ENCODE measurements around the gene NXPH2. TPM values are rescaled to one million over a fixed set of nuclear protein-coding genes. Genes with fewer than 3 reads are reported as not detected.

Gene NXPH2
- total and polyA plus RNA-seq, 2 of the 13 experiments (the other 11 are each of a cell fraction or from before 2014, with no cell fraction given), result not detected

DNA sequence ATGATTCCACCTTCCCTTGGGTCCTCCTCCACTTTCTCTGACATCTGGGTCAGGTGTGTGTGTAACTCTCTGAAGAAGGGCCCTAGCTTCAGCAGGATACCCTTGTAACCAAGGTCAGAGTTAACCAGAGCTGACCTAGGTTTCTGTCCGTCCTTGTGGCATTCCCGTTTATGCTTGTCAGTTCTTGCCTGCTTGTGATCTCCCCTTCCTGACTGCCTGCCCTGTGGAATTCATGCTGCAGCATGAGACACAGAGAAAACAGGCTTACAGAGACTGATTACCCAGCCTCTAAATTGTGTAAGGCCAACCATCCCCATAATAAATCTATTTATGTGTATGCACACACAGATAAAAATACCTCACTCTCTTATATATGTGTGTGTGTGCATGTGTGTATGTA, 22.8 kb downstream of the NXPH2 start:
- WGBS (ENCODE audit: low lambda C conversion rate), result 11% methylated on average over 2 of the region's 2 CpGs
- Histone ChIP-seq H4K20me1 (ENCODE audit: insufficient read depth, low read length) (no peaks in the 10 kb centered on the region), H3K27me3 (ENCODE audit: control insufficient read depth in 1 of 2, insufficient read depth in 2 of 2, low read length in 2 of 2) (no peaks in the 10 kb centered on the region), H3K4me2 (ENCODE audit: low read depth, low read length) (no peak overlapping the region), H3K27ac (ENCODE audit: extremely low read length, insufficient read depth, low read length) (no peak overlapping the region), H3K4me1 (ENCODE audit: insufficient read depth, low read length) (peaks cover 5% of the 10 kb centered on the region; the same call in 1 of the 2 replicates), H2AFZ (ENCODE audit: low read length) (no peak overlapping the region), H3K36me3 (replicated peaks in 1 of 2; ENCODE audit: control insufficient read depth in 1 of 2, insufficient read depth in 2 of 2, low read length in 2 of 2) (no peaks in the 10 kb centered on the region; a peak in 1 of 5 replicates), H3K9ac (ENCODE audit: insufficient read depth, low read depth, low read length) (no peak overlapping the region), H3K79me2 (ENCODE audit: insufficient read depth, low read length) (no peaks in the 10 kb centered on the region), H3K9me3 (ENCODE audit: low read length) (no peaks in the 10 kb centered on the region), H3K4me3 (replicated peaks in 1 of 3; ENCODE audit: insufficient read depth in 1 of 3, low read depth in 2 of 3, low read length in 3 of 3) (no peak overlapping the region)
- BruUV-seq (replicated peaks), result no TSS peak
- intact Hi-C loops (cut with micrococcal nuclease; ENCODE audit: unreplicated experiment) (no loop called here), in situ Hi-C loops (cut with HindIII; ENCODE audit: extremely low pct_ligation_motif_present, low pct_unique_long_range_greater_than_20kb) (no loop called here)
- POLR2A ChIA-PET, result no interaction called here
- no peak for DNase-seq (ENCODE audit: low spot score)
- no peak for ATAC-seq
- TF ChIP-seq TOE1 (CRISPR knock-in tag; IDR thresholded peaks at IDR 0.05) (no peak), AGO1 (IDR thresholded peaks at IDR 0.05; ENCODE audit: low read depth, low read length, poor library complexity, severe bottlenecking) (no peak), HDAC2 (CRISPR knock-in tag; IDR thresholded peaks at IDR 0.05) (no peak), HIVEP1 (CRISPR knock-in tag; IDR thresholded peaks at IDR 0.05) (no peak), CBX5 (CRISPR knock-in tag; IDR thresholded peaks at IDR 0.05; ENCODE audit: borderline replicate concordance) (no peak), ZNF704 (CRISPR knock-in tag; IDR thresholded peaks at IDR 0.05; ENCODE audit: borderline replicate concordance) (no peak), TRAFD1 (CRISPR knock-in tag; IDR thresholded peaks at IDR 0.05; ENCODE audit: borderline replicate concordance) (no peak), ZNF331 (CRISPR knock-in tag; IDR thresholded peaks at IDR 0.05) (no peak), PAWR (CRISPR knock-in tag; IDR thresholded peaks at IDR 0.05; ENCODE audit: borderline replicate concordance) (no peak), HNRNPH1 (optimal IDR thresholded peaks at IDR 0.05; ENCODE audit: low read depth, low read length) (no peak), KAT7 (CRISPR knock-in tag; IDR thresholded peaks at IDR 0.05; ENCODE audit: borderline replicate concordance) (no peak), PATZ1 (CRISPR knock-in tag; IDR thresholded peaks at IDR 0.05) (no peak), CREBL2 (CRISPR knock-in tag; IDR thresholded peaks at IDR 0.05; ENCODE audit: borderline replicate concordance) (no peak), ISX (CRISPR knock-in tag; conservative IDR thresholded peaks at IDR 0.05) (no peak), ZNF337 (CRISPR knock-in tag; IDR thresholded peaks at IDR 0.05; ENCODE audit: borderline replicate concordance, low read depth) (no peak)
- TF ChIP-seq, protein P1, sequence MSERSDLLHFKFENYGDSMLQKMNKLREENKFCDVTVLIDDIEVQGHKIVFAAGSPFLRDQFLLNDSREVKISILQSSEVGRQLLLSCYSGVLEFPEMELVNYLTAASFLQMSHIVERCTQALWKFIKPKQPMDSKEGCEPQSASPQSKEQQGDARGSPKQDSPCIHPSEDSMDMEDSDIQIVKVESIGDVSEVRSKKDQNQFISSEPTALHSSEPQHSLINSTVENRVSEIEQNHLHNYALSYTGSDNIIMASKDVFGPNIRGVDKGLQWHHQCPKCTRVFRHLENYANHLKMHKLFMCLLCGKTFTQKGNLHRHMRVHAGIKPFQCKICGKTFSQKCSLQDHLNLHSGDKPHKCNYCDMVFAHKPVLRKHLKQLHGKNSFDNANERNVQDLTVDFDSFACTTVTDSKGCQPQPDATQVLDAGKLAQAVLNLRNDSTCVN (CRISPR knock-in tag; IDR thresholded peaks at IDR 0.05; ENCODE audit: borderline replicate concordance), result no peak
- TF ChIP-seq, protein P2, sequence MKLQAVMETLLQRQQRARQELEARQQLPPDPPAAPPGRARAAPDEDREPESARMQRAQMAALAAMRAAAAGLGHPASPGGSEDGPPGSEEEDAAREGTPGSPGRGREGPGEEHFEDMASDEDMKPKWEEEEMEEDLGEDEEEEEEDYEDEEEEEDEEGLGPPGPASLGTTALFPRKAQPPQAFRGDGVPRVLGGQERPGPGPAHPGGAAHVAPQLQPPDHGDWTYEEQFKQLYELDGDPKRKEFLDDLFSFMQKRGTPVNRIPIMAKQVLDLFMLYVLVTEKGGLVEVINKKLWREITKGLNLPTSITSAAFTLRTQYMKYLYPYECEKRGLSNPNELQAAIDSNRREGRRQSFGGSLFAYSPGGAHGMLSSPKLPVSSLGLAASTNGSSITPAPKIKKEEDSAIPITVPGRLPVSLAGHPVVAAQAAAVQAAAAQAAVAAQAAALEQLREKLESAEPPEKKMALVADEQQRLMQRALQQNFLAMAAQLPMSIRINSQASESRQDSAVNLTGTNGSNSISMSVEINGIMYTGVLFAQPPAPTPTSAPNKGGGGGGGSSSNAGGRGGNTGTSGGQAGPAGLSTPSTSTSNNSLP (IDR thresholded peaks at IDR 0.05; ENCODE audit: low read depth, low read length), result no peak
- no peak for FAIRE-seq
- CTCF ChIA-PET (ENCODE audit: low intra/inter-chr PET ratio, low total read pairs), result no interaction called here

Measured in HepG2 (cell line).